Loucy (cell line): ENCODE measurements around the gene GRIN2A.

Experiments
- CTCF ChIP-seq: fragments of 200-600 bp; sonication (generic); conservative IDR thresholded peaks from 2 replicates; pipeline ENCODE4 v1.5.1; 2014; ENCODE audit warnings: mild to moderate bottlenecking, antibody characterized with exemption, low read length
- EZH2phosphoT487 ChIP-seq: fragments of 200-600 bp; IDR thresholded peaks from 2 replicates; pipeline ENCODE4 v1.6.1; 2018; ENCODE audit warnings: antibody characterized with exemption, mild to moderate bottlenecking, moderate library complexity, borderline replicate concordance

GRCh38 chr16:10031955-10032354 lies 150.3 kb downstream of the GRIN2A start:
- TF ChIP-seq CTCF (no peak), EZH2phosphoT487 (no peak)
